GM12878 (cell line): Measurements from ENCODE around the gene TTC39C. TPM values are rescaled to one million over a fixed set of nuclear protein-coding genes. Genes with fewer than 3 reads are reported as not detected.

Experiments used
- ATAC-seq: fragments of 200-7000 bp; cut with Tn5 transposase; 3 replicates; pipeline ENCODE4 v1.9.1; 2020; ENCODE audit warnings: mild to moderate bottlenecking, moderate library complexity
- BruUV-seq: library from RNA; stranded (reverse); fragments of 400-500 nt; replicated peaks from 2 replicates; lab custom pipeline; 2021; lab: Mats Ljungman, UMichigan
- CTCF ChIA-PET: fragments of 300-600 bp; sonication (Branson Sonifier 250); formaldehyde crosslinking; extraction: SDS; loops from one replicate; lab custom pipeline; 2021; ENCODE audit warnings: inconsistent platforms; lab: Yijun Ruan, JAX
- POLR2A ChIA-PET: fragments of 350-600 bp; formaldehyde crosslinking; extraction: SDS; loops from one replicate; lab custom pipeline; 2021; ENCODE audit warnings: inconsistent platforms; lab: Charles Lee
- RAD21 ChIA-PET: fragments of 300-600 bp; sonication (Branson Sonifier 250); formaldehyde crosslinking; loops from one replicate; lab custom pipeline; 2023; ENCODE audit warnings: antibody characterized with exemption; ENCODE audit not compliant: unreplicated experiment; lab: Charles Lee
- SMC1A ChIA-PET: fragments of 300-600 bp; sonication (Branson Sonifier 250); formaldehyde crosslinking; loops from one replicate; lab custom pipeline; 2023; ENCODE audit not compliant: unreplicated experiment, uncharacterized antibody; lab: Charles Lee
- DNase-seq: peaks from one replicate; pipeline ENCODE4 v3.0.0-alpha.2; 2011; ENCODE audit warnings: low read depth, low spot score
- FAIRE-seq: peaks from 3 replicates; lab custom pipeline; 2011; peaks lifted over from hg19 to GRCh38; lab: Jason Lieb, UNC
- H2AFZ ChIP-seq: 2 replicates; pipeline ENCODE4 v1.6.0; 2011; ENCODE audit warnings: low read depth, low read length, control low read depth; ENCODE audit not compliant: control insufficient read depth
- H3K27ac ChIP-seq: 2 replicates; pipeline ENCODE4 v1.5.1; 2011; ENCODE audit warnings: control low read depth; ENCODE audit not compliant: control insufficient read depth, insufficient read depth
- H3K27me3 ChIP-seq, 2 experiments: replicated peaks in 1 of 2; 2 replicates each; pipeline versions ENCODE4 v1.6.0 to v1.6.1; 2011; ENCODE audit warnings: low read length in 1 of 2; ENCODE audit not compliant: control insufficient read depth in 2 of 2, insufficient read depth in 2 of 2
- H3K36me3 ChIP-seq, 2 experiments: 2 replicates each; pipeline ENCODE4 v1.5.1; 2011; ENCODE audit warnings: low read length in 1 of 2; ENCODE audit not compliant: control insufficient read depth in 2 of 2, insufficient read depth in 2 of 2
- H3K4me1 ChIP-seq: 2 replicates; pipeline ENCODE4 v1.6.1; 2011; ENCODE audit warnings: mild to moderate bottlenecking, low read length, moderate library complexity, mixed read lengths; ENCODE audit not compliant: control insufficient read depth, insufficient read depth
- H3K4me2 ChIP-seq: 2 replicates; pipeline ENCODE4 v1.6.0; 2011; ENCODE audit warnings: control low read depth; ENCODE audit not compliant: control insufficient read depth, insufficient read depth
- H3K4me3 ChIP-seq: fragments of 200-600 bp; sonication (generic); 2 replicates; pipeline ENCODE4 v1.5.1; 2016
- H3K79me2 ChIP-seq: 2 replicates; pipeline ENCODE4 v1.6.0; 2011; ENCODE audit warnings: low read length; ENCODE audit not compliant: control insufficient read depth, insufficient read depth
- H3K9ac ChIP-seq: 2 replicates; pipeline ENCODE4 v1.8.0; 2011; ENCODE audit warnings: low read length, control low read depth, mixed read lengths; ENCODE audit not compliant: control insufficient read depth, insufficient read depth
- H3K9me3 ChIP-seq: replicated peaks from 3 replicates; pipeline ENCODE4 v1.5.1; 2011; ENCODE audit warnings: mild to moderate bottlenecking, low read length; ENCODE audit not compliant: control insufficient read depth, insufficient read depth
- H4K20me1 ChIP-seq: 2 replicates; pipeline ENCODE4 v1.6.0; 2011; ENCODE audit not compliant: control insufficient read depth, insufficient read depth
- FOXK2 ChIP-seq: fragments of 450-650 bp; IDR thresholded peaks from 2 replicates; pipeline ENCODE4 v1.6.1; 2017; ENCODE audit warnings: mild to moderate bottlenecking, moderate library complexity
- SMAD5 ChIP-seq: IDR thresholded peaks from 2 replicates; pipeline ENCODE4 v1.6.1; 2016; ENCODE audit warnings: antibody characterized with exemption, low read depth
- ZNF217 ChIP-seq: fragments of 450-650 bp; IDR thresholded peaks from 2 replicates; pipeline ENCODE4 v1.6.1; 2017; ENCODE audit warnings: antibody characterized with exemption, mild to moderate bottlenecking
- WGBS: methylation state at CpG from one replicate; pipeline ENCODE4 v1.1.6; 2016; ENCODE audit warnings: low lambda C conversion rate; ENCODE audit not compliant: insufficient replicate concordance, insufficient coverage; ENCODE audit errors: missing lambda C conversion rate; 5-methylcytosine and 5-hydroxymethylcytosine counted together
- in situ Hi-C: fragments of 300-500 bp; cut with MboI; formaldehyde crosslinking; loops from 9 replicates; pipeline ENCODE4 v1.14.3; 2018; ENCODE audit warnings: mixed read lengths
- intact Hi-C: fragments of 100-400 bp; cut with micrococcal nuclease; formaldehyde crosslinking; loops from one replicate; pipeline ENCODE4 v1.14.2; 2022; ENCODE audit not compliant: unreplicated experiment
- polyA plus RNA-seq, 11 experiments: library from polyadenylated mRNA; depleted of rRNA in 4 of 11; unstranded in 6 of 11; stranded (reverse) in 5 of 11; fragments of >200 nt; fragmentation: Nextera tagmentation in 4 of 11; fragmentation: Illumina TruSeq in 1 of 11; extraction: Ambion mirVana in 4 of 11; extraction: Trizol in 1 of 11; gene quantifications; 1 replicate in 1 of 11; 2 replicates in 10 of 11; pipeline versions ENCODE4 v1.2.1 to v1.2.3, GENCODE V29; 2011 to 2016; ENCODE audit warnings: inconsistent platforms in 2 of 11, missing spikeins in 2 of 11, low read depth in 1 of 11
- total RNA-seq, 4 experiments: library from RNA; depleted of rRNA in 3 of 4; stranded (reverse); fragments of >200 nt in 3 of 4; fragmentation: Illumina TruSeq in 1 of 4; extraction: Trizol in 1 of 4; gene quantifications; 2 replicates each; pipeline versions ENCODE4 v1.2.1 to v1.2.3, GENCODE V29; 2013 to 2021
- TF ChIP-seq, protein P1 (sequence below): fragments of 450-650 bp; IDR thresholded peaks from 2 replicates; pipeline ENCODE4 v1.6.1; 2018; ENCODE audit warnings: mild to moderate bottlenecking, low read depth, moderate library complexity; ENCODE audit not compliant: partially characterized antibody

TTC39C gene
- total and polyA plus RNA-seq, 10 of the 15 experiments (the other 5 are each of a cell fraction or from before 2014, with no cell fraction given), result 21.1 to 91.0 (median 64.8) TPM

- DNase-seq (no peak), ATAC-seq (no peak), FAIRE-seq (no peak)
- no peak overlapping the region for H2AFZ ChIP-seq
- no peak overlapping the region for H3K9ac ChIP-seq
- no peak overlapping the region for H3K4me3 ChIP-seq
- no TSS peak for BruUV-seq
- WGBS, result 100% methylated on average over 4 of the region's 4 CpGs
- in situ Hi-C loops, result loop anchor here (5.0 kb wide), 1 partner anchor 145 kb away; no protein-coding TSS in a partner anchor
- SMC1A ChIA-PET, result interaction anchor here (1.2 kb wide), 1 partner anchor 211 kb away, joined by 3 read pairs; no protein-coding TSS in a partner anchor
- no peaks in the 10 kb centered on the region for H3K27me3 ChIP-seq
- no peak overlapping the region for H3K4me2 ChIP-seq
- CTCF ChIA-PET, result interaction anchor here (0.9 to 1.4 kb wide), 3 partner anchors 10 to 274 kb away, joined by 3 read pairs; no protein-coding TSS in a partner anchor
- RAD21 ChIA-PET, result no interaction called here
- no peaks in the 10 kb centered on the region for H3K4me1 ChIP-seq
- intact Hi-C loops, result no loop called here
- no peaks in the 10 kb centered on the region for H3K9me3 ChIP-seq
- POLR2A ChIA-PET, result no interaction called here
- no peaks in the 10 kb centered on the region for H4K20me1 ChIP-seq
- H3K27ac ChIP-seq, result no peak overlapping the region
- no peaks in the 10 kb centered on the region for H3K79me2 ChIP-seq
- peaks cover 3 to 7% of the 10 kb centered on the region in 2 experiments; a peak in 2 of 4 replicates for H3K36me3 ChIP-seq
- no peak for TF ChIP-seq FOXK2
- no peak for TF ChIP-seq ZNF217
- TF ChIP-seq, protein P1, sequence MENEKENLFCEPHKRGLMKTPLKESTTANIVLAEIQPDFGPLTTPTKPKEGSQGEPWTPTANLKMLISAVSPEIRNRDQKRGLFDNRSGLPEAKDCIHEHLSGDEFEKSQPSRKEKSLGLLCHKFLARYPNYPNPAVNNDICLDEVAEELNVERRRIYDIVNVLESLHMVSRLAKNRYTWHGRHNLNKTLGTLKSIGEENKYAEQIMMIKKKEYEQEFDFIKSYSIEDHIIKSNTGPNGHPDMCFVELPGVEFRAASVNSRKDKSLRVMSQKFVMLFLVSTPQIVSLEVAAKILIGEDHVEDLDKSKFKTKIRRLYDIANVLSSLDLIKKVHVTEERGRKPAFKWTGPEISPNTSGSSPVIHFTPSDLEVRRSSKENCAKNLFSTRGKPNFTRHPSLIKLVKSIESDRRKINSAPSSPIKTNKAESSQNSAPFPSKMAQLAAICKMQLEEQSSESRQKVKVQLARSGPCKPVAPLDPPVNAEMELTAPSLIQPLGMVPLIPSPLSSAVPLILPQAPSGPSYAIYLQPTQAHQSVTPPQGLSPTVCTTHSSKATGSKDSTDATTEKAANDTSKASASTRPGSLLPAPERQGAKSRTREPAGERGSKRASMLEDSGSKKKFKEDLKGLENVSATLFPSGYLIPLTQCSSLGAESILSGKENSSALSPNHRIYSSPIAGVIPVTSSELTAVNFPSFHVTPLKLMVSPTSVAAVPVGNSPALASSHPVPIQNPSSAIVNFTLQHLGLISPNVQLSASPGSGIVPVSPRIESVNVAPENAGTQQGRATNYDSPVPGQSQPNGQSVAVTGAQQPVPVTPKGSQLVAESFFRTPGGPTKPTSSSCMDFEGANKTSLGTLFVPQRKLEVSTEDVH, result no peak
- TF ChIP-seq SMAD5, result no peak
Measured at GRCh38 chr18:24112464-24112863, 97.9 kb downstream of the TTC39C start.
